ENCODE data around the gene IGFBP4.

IGFBP4 gene

DNA sequence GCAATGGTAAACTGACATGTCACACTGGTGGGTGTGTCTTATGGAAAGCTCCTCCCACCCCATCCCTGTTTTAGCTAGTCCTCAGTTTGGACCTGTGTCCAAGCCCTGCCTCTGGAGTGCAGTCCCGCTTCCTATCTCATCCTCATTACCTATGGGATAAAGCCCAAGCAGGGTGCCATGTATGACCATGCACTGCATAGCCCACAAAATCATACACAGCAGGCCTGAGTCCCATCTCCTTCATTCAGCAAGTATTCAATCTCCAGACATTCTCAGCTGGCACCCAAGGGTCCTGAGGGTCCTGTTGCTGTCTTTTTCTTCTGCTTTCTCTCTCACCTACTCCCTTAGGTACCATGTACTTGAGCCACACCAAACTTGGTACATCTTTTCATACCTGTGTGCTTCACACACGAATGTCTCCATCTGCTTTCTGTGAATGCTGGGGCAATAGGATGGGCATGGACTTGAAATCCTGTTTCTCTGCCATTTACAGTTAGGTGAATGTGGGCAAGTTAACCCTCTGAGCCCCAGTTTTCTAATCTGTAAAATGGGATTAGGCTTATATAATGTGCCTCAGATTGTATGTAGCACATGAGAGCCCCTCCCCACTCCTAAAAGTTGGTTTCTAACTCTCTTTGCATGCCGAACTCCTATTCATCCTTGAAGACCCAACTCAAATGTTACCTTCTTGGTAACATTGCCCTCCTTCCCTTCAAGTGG, 29.6 kb downstream of the IGFBP4 start:
- FAIRE-seq, result no peak

DNA sequence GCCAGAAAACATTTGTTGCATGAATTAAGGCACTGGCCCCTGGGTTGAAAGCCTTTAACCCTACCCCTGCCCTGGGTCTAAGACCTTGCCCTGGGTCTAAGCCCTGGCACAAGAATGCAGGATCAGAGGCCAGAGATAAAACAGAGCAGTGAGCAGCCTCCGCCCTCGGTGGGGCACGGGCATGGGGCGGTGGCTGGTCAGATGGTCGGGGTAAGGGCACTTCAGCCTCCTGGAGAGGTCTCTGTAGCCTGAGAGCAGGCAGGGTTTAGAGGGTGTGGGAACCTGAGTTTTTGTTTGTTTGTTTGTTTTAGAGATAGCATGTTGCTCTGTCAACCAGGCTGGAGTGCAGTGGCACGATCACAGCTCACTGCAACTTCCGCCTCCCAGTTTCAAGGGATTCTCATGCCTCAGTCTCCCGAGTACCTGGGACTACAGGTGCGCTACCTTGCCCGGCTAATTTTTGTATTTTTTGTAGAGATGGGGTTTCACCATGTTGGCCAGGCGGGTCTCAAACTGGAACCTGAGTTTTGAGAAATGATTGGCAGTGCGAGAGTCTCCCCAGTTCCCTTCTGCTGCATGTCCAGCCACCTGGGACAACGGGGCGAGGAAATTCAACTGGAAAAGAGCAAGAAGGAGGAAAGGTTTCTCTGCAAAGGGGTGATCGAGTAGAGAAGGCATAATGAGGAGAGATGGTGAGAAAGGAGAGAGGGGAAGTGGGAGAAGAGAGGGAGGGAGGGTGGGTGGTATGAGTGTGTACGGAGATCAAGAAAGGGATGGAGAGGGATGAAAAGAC, 30.5 kb downstream of the IGFBP4 start:
- FAIRE-seq, result no peak

DNA sequence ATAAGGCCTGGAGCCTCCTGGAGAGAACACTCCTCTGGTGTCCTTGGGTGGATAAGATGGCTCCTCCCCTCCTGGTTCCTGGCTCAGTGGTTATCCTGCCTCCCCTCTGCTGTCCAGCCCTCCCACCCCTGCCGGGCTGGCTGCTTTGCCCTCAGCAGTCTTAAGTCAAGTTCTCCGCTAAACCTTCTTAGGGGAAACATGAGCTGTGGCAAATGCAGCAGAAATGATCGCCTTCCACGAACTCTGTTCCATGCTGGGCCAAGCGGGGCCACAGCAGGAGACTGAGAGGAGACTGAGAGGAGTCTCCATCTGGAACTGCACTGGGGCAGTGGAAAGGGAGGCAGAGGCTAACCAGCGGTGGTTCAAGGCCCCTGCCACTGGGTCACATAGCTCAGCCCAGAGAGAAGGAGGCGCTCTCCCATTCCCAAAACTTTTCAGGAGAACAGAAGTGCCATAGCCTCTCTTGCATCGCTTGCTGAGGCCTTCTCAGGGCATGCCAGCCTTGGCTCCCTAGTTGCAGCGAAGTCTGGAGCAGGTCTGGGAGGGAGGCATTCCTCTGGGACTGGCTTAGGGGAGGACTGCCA, 31.3 kb downstream of the IGFBP4 start:
- no peak for FAIRE-seq

DNA sequence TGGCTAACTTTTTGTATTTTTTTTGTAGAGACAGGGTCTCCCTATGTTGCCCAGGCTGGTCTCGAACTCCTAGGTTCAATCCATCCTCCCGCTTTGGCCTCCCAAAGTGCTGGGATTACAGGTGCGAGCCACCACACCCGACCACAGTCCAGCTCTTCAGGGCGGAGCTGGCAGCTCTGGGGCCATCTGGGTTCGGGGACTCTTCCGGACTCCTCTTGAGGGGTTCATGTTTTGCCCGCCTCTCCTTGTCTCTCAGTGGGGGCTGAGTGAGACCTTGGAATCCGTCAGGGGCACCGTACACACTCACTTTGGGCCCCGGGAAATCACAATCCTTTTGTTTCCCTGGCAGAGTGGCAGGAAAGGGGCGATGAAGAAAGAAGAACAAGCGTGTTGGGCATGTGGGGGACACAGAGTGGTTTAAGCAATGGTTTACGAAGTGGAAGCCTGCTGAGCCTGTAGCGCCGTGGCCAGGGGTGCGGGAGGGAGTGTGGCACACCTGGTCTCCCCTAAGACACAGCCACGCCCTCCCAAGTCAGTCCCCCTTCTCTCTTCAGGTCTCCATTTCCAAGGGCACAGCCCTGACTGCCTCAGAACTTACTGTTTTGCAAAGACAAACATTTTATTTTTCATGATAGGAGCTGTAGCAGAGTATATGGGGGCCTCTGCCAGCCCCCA, 32.1 kb downstream of the IGFBP4 start:
- FAIRE-seq, result no peak

DNA sequence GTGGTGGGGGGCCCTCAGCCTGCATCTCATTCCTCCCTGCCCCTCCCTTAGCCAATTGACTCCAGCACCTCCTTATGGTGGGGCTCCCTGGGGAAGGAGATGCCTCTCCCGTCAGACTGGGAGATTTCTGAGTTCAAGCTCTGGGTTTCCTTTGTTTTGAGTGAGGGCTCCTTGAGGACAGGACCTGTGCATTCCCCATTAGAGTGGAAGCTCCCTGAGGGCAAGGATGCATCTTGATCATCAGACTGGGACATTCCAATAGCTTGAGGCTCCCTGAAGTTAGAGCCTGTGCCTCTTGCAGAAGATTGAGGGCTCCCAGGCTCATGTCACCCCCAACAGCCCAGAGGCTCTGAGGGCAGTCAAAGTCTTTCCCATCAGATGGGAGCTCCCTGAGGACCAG, 34.5 kb downstream of the IGFBP4 start:
- no peak for FAIRE-seq

DNA sequence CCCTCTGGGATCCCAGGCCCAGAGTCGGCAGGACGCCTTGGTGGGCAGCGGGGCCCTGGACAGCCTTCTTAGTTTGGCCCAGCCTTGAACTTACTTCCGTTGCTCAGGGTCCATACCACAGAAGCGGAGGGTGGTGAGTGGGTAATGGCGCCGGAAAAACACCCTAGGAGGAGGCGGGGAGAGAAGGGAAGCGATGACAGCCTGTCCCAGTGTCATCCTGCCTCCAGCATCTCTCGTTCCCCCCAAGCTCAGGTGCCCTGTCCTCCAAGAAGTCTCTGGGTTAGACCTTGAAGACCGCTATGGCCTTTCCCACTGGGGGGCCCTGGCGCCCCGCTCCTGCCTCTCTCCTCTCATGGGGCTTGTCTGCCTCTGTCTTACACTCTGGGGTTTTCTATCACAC, 35.2 kb downstream of the IGFBP4 start:
- FAIRE-seq, result no peak

- no peak for FAIRE-seq
Measured at GRCh38 chr17:40479754-40480480, 36.7 kb downstream of the IGFBP4 start.

DNA sequence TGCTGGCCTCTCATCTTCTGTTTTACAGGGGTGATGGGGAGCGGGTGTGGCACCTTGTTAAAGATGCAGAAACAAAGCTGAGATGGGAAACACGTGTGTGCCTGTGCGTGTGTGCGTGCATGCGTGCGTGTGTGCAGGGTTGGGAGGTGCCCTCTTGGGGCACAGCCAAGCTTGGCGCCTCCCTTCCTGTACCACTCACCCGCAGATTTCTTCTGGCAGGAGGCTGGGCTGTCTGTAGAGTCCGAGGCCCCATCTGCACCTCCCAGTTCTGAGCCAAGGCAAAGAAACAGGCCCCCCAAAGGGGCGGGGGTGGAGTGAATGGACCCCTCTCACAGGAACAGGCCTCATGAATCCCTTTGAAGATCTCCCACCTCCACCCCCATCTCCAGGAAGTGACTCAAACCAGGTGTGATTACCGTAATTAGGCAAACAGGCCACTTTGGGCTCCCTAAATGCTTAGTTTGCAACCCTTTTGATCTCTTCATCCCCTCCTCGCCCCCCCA, 37.3 kb downstream of the IGFBP4 start:
- FAIRE-seq, result no peak

DNA sequence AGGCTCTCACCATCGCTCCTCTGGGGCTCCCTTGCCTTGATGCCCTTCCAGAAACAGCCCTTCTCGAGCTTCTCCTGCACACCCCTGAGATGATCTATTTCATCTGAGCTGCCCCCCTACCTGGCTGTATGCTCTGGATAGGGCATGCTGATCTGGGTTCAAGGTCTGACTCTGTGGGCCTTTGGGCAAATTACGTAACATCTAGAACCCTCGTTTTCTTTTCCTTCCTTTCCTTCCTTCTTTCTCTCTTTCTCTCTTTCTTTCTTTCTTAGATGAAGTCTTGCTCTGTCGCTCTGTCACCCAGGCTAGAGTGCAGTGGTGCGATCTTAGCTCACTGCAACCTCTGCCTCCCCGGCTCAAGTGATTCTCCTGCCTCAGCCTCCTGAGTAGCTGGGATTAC, 37.9 kb downstream of the IGFBP4 start:
- no peak for FAIRE-seq

GRCh38 chr17:40482722-40483121, 39.5 kb downstream of the IGFBP4 start:
- no peak for FAIRE-seq

GRCh38 chr17:40483679-40484078, 40.4 kb downstream of the IGFBP4 start:
- no peak for FAIRE-seq

- FAIRE-seq, result no peak
Measured at GRCh38 chr17:40484285-40484972, 41.2 kb downstream of the IGFBP4 start.

GRCh38 chr17:40484973-40485530, 41.8 kb downstream of the IGFBP4 start:
- no peak for FAIRE-seq

DNA sequence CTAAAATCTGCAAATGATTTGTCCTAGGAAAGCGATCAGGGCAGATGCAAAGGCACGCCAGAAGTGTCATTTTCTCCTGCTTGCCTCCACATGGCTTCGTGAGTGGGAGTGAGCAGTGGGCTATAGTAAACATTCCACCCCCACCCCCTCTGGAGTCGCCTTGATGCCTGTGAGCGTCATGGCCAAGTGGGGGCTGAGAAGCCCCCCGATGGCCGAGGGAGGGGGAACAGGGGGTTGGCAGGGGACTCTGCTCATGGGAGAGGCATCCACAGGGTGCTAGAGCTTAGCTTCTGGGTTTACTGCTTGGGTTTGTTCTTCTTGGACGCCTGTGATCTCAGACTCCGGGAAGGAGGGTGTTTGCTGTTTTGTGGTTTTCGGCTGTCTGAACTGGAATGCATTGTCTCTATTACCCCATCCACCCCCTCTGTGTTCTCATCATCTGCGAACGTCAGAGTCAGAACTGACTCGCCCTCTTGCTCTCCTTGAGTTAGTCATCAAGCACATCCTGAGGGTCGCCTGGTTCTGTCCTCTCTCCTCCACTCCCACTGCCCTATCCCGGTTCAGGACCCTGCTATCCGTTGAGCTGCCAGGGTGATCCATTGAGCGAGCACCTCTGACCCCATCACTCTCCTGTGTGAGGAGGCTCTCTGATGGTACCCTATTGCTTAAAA, 42.7 kb downstream of the IGFBP4 start:
- no peak for FAIRE-seq

- no peak for FAIRE-seq
Measured at GRCh38 chr17:40486522-40487370, 43.5 kb downstream of the IGFBP4 start.

DNA sequence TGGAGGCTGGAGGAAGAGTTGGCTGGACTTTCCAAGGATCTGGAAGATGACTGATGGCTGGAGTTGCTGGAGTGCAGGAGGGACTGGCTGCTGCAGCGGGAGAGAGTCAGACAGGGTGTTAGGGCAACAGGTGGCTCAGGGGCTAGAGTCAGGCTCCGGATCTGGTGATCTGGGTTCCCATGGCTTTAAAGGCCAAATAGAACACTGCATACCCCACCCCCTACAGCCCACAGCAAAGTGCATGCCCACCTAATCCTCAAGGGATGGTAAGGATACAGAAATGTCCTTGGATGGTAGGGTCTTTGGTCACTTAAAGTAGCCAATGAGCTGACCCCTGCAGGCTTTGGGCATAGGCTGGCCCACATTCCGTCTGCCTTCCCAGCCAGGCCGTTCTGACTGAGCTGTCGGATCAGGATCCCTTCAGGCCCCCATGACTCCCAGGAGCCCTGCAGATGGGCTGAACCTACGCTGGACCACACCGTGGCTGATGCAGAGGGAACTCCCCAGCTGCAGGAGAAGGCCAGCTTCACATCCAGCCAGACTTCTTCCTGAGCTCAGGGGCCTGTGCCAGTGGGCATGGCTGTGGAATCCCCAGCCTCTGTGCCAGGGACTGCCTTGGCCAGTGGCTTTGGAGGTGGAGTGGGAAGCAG, 44.2 kb downstream of the IGFBP4 start:
- no peak for FAIRE-seq

- no peak for FAIRE-seq
Measured at GRCh38 chr17:40490289-40490853, 47.1 kb downstream of the IGFBP4 start.

GRCh38 chr17:40490982-40491381, 47.7 kb downstream of the IGFBP4 start:
- FAIRE-seq, result no peak

DNA sequence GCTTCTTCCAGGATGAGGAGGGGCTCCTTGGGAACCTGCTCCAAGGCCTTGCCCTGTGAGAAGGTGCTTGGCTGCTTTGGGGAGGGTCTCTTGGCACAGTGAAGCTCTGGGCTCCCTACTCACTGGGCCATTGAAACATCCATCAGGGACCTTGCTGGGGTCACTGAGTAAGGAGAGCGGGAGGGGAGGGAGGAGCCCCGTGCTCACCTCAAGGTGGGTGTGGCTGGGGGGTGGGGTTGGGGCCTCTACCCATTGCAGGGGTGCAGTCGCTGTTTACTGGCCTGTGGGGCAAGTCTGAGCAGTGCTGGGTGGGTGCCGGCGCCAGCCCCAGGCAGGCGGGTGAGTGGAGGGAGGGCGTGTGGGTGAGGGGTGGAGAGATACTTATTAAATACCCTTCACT, 48.2 kb downstream of the IGFBP4 start:
- no peak for FAIRE-seq

All from colon (tissue), 2 donors.